ENCODE results near the gene DYDC2.
"Not testable (repeated sequence)": the region's sequence is repeated elsewhere in the genome, so short reads cannot be mapped to it uniquely, and the experiment has no call there.

Gene DYDC2

GRCh38 chr10:80344276-80344675 is 12.3 kb upstream of the DYDC2 start:
- no peak for DNase-seq (ENCODE audit: insufficient read length, low spot score)
- no peak for TF ChIP-seq CTCF (IDR thresholded peaks at IDR 0.05; ENCODE audit: insufficient read depth, missing control alignments)
- no peak for FAIRE-seq

GRCh38 chr10:80344912-80345311 is 11.7 kb upstream of the DYDC2 start:
- FAIRE-seq = no peak
- DNase-seq (ENCODE audit: insufficient read length, low spot score) = no peak
- no peak for TF ChIP-seq CTCF (IDR thresholded peaks at IDR 0.05; ENCODE audit: insufficient read depth, missing control alignments)

GRCh38 chr10:80350251-80350650 is 6.3 kb upstream of the DYDC2 start:
- DNase-seq (ENCODE audit: insufficient read length, low spot score) (no peak), FAIRE-seq (no peak)
- no peak for TF ChIP-seq CTCF (IDR thresholded peaks at IDR 0.05; ENCODE audit: insufficient read depth, missing control alignments)

- no peak for DNase-seq (ENCODE audit: insufficient read length, low spot score)
- no peak for FAIRE-seq
- TF ChIP-seq CTCF (IDR thresholded peaks at IDR 0.05; ENCODE audit: insufficient read depth, missing control alignments) = no peak
Observed at GRCh38 chr10:80351220-80351619, 5.4 kb upstream of the DYDC2 start.

- TF ChIP-seq CTCF (IDR thresholded peaks at IDR 0.05; ENCODE audit: insufficient read depth, missing control alignments) = no peak
- no peak for FAIRE-seq
- no peak for DNase-seq (ENCODE audit: insufficient read length, low spot score)
Observed at GRCh38 chr10:80356989-80357850, 639 bp downstream of the DYDC2 start.

- TF ChIP-seq CTCF (IDR thresholded peaks at IDR 0.05; ENCODE audit: insufficient read depth, missing control alignments) = no peak
- no peak for FAIRE-seq
- DNase-seq (ENCODE audit: insufficient read length, low spot score) = no peak
Observed at GRCh38 chr10:80357851-80358125, 1.2 kb downstream of the DYDC2 start.

GRCh38 chr10:80358925-80359324 is 2.3 kb downstream of the DYDC2 start:
- not testable (repeated sequence) for DNase-seq (ENCODE audit: insufficient read length, low spot score); FAIRE-seq

GRCh38 chr10:80359644-80360043 is 3.1 kb downstream of the DYDC2 start:
- DNase-seq (ENCODE audit: insufficient read length, low spot score) (no peak), FAIRE-seq (no peak)
- no peak for TF ChIP-seq CTCF (IDR thresholded peaks at IDR 0.05; ENCODE audit: insufficient read depth, missing control alignments)

Measured in D721Med (cell line).